Left kidney (tissue), 2 donors: Measurements from ENCODE around the gene BET1L. TPM values are rescaled to one million over a fixed set of nuclear protein-coding genes. Genes with fewer than 3 reads are reported as not detected.
"Not testable (repeated sequence)": the region's sequence is repeated elsewhere in the genome, so short reads cannot be mapped to it uniquely, and the experiment has no call there.

Experiments used
- DNase-seq: peaks from one replicate; pipeline ENCODE4 v3.0.0-alpha.2; 2013
- polyA plus RNA-seq: library from polyadenylated mRNA; unstranded; fragments of 120-200 nt; gene quantifications from one replicate; pipeline ENCODE4 v1.2.1, GENCODE V29; 2013; ENCODE audit not compliant: insufficient read length

Gene BET1L
- polyA plus RNA-seq, 1 donor, result 41.5 TPM

DNA sequence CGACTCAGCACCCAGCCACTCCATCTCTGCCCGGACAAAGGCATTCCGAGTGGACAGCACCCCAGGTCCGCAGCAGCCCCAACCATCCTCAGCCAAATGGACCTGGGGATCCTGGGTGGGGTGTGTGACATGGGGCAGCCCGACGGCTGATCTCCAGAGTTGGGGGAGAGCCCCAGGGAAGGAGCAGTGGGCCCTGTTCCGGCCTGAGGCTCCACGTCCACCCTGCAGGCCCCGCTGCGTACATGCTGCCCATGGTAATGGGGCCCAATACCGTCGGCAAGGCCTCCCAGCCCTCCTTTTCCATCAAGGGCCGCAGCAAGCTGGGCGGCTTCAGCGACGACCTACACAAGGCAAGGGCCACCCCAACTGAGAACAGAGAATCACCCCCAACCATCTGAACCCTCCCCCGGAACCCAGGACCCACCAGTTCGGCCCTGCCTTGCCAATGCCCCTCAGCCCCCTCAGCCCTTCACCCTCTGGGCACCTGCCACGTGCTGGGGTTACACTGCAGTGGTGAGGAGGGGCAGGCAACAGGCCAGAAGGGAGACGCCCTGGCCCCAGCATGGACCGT is 8.9 kb downstream of the BET1L start:
- no peak for DNase-seq

- no peak for DNase-seq
These were observed 9.4 kb downstream of the BET1L start for GRCh38 chr11:197741-198235.

DNA sequence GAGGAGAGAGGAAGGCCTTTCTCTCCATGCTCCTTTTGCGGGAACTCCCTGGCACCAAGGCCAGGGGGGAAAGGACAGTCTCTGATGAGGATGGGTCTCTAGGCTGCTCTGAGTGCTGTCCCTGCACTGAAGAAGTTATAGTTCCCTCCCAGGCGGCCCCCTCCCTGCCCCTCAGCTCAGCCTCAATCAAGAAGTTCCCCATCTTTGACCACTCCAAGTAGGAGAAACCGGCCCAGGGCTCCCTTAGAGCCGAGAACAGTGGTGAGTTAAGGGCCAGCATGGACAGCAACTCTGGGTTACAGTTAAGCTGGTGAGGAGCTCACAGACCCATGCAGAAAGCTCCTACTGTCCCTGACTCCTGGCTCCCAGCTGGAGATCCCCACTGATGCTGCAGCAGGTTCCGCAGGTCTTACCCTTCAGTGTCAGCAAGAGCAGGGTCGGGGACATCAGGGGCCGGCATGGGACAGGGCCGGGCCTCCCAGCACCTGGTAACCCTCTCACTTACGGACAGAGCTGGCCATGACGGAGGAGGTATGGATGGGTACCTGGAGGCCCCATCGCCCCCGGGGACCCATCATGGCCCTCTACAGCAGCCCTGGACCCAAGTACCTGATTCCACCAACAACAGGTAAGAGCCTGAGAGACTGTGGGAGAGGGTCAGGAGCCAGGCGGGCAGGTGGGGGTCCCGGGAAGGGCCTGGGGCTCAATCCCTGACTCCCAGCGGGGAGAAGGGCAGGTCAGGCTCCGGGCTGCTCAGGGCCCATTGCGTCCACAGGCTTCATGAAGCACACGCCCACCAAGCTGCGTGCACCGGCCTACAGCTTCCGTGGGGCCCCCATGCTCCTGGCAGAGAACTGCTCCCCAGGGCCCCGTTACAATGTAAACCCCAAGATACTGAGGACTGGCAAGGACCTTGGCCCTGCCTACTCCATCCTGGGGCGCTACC is 10.1 kb downstream of the BET1L start:
- DNase-seq, result no peak

DNA sequence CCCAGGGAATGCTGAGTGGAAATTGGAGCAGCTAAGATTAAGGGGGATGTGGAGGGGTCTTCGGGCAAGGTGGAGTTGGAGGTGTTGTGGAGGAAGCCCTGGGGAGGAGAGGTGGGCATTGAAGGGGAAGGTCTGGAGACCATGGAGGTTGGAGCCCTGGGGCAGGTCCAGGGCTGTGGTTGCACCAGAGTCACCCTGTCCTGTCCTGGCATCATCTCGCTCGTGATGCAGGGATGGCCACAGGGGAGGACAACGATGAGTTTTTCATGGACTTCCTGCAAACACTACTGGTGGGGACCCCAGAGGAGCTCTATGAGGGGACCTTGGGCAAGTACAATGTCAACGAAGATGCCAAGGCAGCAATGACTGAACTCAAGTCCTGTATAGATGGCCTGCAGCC is 13.7 kb downstream of the BET1L start:
- DNase-seq, result not testable (repeated sequence)

GRCh38 chr11:192674-193128 is 14.5 kb downstream of the BET1L start, which contains the start of gene SCGB1C1:
SCGB1C1 (plus strand) TSS chr11:193078; CDS start chr11:193100, 22 bp downstream.
- not testable (repeated sequence) for DNase-seq

DNA sequence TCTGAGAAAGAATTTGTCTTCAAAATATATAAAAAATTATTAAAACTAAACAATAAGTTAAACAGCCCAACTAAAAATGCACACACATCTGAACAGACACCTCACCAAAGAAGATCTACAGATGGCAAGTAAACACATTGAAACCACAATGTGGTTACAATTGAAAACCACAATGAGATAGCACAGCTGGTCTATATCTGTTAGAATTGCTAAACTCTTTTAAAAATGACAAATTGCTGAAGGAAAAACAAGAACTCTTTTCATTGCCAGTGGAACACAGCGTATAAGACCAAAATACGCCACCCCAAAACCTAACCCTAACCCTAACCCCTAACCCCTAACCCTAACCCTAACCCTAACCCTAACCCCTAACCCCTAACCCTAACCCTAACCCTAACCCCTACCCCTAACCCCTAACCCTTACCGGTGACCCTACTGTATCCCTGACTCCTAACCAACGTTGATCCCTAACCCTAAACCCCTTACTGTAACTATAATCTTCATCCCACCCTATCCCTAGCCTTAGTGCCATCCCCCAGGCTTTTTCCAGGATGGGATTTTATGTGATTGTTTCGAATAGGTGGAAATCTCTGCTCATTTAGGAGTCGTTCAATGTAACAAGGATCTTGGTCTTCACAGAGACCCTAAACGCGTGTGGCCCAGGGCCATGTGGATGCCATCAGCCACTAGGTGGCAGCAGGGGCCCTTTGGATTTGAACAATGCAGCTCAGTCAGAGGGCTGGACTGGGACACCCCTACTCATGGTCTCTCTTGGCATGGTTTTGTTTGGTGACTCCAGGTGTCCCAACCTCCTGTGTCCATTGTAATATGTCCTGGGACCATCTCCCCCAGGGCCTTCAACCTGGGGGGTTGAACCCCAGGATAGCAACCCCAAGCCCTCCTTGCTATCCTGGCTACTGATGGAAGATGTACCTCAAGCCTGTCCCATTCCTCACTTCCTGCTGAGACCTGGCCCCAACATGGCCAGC is 15.4 kb downstream of the BET1L start:
- DNase-seq, result not testable (repeated sequence)

DNA sequence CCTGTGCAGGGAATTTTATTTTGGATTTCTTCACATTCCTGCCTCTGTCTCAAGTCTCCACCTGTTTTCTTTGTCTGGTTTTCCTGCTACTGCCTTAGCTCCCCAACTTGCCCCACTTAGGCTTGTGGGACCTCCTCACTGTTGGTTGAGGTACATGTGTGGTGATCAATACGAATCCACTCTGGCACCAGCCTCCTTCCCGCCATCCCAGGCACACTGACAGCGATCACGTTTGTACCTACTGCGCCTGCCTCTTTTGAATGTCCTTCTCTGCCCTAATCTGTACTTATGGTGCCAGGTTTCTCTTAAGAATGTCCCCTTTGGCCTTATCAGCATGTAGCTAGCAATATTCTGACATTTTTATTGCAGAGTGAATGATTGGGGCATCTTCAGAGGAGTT is 16.7 kb downstream of the BET1L start:
- DNase-seq, result not testable (repeated sequence)

DNA sequence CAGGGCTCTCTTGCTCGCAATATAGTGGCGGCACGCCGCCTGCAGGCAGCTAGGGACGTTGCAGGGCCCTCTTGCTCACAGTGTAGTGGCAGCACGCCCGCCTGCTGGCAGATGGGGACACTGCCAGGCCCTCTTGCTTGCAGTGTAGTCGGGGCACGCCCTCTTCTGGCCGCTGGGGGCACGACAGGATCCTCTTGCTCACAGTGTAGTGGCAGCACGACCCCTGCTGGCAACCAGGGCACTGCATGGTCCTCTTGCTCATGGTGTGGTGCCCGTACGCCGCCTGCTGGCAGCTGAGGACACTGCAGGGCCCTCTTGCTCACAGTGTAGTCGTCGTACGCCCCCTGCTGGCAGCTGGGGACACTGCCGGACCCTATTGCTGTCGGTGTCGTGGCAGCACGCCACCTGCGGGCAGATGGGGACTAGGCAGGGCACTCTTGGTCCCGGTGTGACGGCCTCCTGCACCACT is 17.3 kb downstream of the BET1L start:
- DNase-seq, result not testable (repeated sequence)

DNA sequence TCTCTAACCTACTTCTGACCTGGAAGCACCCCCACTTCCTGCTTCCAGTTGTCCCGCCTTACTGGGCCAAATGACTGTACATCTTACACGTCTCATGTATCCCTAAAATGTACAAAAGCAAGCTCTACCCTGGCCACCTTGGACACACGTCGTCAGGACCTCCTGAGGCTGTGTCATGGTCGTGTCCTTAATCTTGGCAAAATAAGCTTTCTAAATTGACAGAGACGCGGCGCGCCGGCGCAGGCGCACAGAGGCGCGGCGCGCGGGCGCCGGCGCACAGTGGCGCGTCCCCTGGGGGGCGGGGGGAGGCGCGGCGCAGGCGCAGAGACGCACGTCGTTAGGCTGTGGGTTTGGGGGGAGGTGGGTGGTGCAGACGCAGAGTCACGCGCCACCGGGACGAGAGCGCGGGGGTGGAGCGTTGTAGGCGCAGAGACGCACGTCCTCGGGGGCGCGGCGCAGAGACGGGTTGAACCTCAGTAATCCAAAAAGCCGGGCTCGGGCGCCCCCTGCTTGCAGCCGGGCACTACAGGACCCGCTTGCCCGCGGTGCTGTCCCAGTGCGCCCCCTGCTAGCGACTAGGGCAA is 17.9 kb downstream of the BET1L start:
- not testable (repeated sequence) for DNase-seq

DNA sequence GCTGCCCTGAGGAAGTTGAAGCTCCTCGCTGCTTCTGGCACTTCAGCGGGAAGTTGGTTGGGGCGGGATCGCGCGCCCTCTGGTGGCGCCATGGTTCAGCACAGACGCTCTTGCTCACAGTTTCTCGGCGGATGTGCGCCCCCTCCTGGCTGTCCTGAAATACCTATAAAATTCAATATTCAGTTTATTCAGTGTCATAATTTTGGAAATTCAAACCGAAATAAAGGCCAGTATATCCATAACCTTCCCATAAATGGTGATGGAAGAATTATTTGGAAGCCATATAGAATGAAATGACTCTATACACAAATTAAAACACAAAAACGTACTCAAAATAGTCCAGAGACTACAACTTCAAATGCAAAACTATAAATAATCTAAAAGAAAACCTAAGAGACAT is 27.0 kb downstream of the BET1L start:
- DNase-seq, result not testable (repeated sequence)

Other genes with a start within 250 kb of the BET1L start
- 1.1 TPM for gene SCGB1C1, start 14.3 kb downstream of the BET1L start, polyA plus RNA-seq
- gene RIC8A, start 309 bp upstream of the BET1L start, polyA plus RNA-seq, result 84.0 TPM
- gene SIRT3, start 28.9 kb upstream of the BET1L start, polyA plus RNA-seq, result 38.4 TPM
- 156 TPM for gene PSMD13, start 29.6 kb upstream of the BET1L start, polyA plus RNA-seq
- gene NLRP6, start 71.0 kb upstream of the BET1L start, polyA plus RNA-seq, result 0.35 TPM
- gene PGGHG, start 81.7 kb upstream of the BET1L start, polyA plus RNA-seq, result 22.3 TPM
- gene IFITM5, start 92.1 kb upstream of the BET1L start, polyA plus RNA-seq, result 0.25 TPM
- 189 TPM for gene IFITM2, start 100.4 kb upstream of the BET1L start, polyA plus RNA-seq
- gene IFITM1, start 106.6 kb upstream of the BET1L start, polyA plus RNA-seq, result 38.1 TPM
- 235 TPM for gene IFITM3, start 113.5 kb upstream of the BET1L start, polyA plus RNA-seq
- gene B4GALNT4, start 162.1 kb upstream of the BET1L start, polyA plus RNA-seq, result 65.8 TPM
- gene PKP3, start 186.8 kb upstream of the BET1L start, polyA plus RNA-seq, result 6.6 TPM
- 38.3 TPM for gene SIGIRR, start 207.6 kb upstream of the BET1L start, polyA plus RNA-seq
- 10.6 TPM for gene ANO9, start 234.6 kb upstream of the BET1L start, polyA plus RNA-seq
- gene PTDSS2, start 242.9 kb upstream of the BET1L start, polyA plus RNA-seq, result 34.8 TPM